GM10248 (cell line): ENCODE results near the gene RGS19.

Source experiments
- CTCF ChIA-PET: fragments of 300-600 bp; sonication (Branson Sonifier 250); formaldehyde crosslinking; extraction: SDS; loops from one replicate; lab custom pipeline; 2021; ENCODE audit warnings: antibody characterized with exemption; lab: Yijun Ruan, JAX
- POLR2A ChIA-PET: fragments of 350-650 bp; sonication (Branson Sonifier 250); formaldehyde crosslinking; extraction: SDS; loops from one replicate; lab custom pipeline; 2020; ENCODE audit warnings: antibody characterized with exemption; lab: Yijun Ruan, JAX
- DNase-seq: peaks from one replicate; pipeline ENCODE4 v3.0.0; 2012; ENCODE audit errors: extremely low spot score
- TF ChIP-seq, protein P1 (sequence below): IDR thresholded peaks from 2 replicates; pipeline ENCODE4 v1.5.1; 2012; ENCODE audit warnings: mild to moderate bottlenecking, low read depth; ENCODE audit errors: extremely low read depth, missing control alignments, control extremely low read depth

RGS19 gene

DNA sequence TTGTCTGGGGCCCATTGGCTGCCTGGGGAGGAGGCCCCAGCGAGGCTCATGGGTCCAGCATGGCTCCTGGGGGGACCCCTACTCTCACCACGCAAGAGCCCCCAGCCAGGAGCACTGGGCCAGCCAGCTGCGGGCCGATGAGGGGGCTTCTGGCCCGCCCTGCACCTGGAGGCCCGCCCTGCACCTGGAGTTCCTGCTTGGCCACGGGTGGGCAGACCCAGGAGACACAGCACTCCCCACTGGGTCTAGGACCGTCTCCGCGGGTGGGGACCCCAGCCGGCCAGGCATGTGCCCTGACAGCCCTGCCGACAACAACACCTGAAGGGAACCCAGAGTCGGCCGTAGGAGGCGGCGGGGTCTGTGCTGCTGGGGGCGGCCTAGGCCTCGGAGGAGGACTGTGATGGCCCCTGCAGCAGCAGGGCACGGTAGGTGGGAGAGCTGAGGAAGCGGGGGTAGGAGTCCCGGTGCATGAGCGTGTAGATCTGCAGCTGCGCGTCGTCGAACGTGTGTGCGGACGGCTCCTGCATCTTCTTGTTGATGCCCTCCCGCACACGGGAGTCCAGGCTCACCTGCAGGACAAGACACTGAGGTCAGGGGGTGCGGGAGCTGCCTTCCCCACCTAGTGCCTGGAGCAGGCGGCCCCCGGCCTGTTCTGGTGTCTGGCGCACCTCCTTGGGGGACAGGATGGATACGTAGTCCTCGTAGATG is 5.7 kb downstream of the RGS19 start:
- CTCF ChIA-PET, result interaction anchor here (1.5 kb wide), 1 partner anchor 16 kb away, joined by 3 read pairs; no protein-coding TSS in a partner anchor
- TF ChIP-seq, protein P1, sequence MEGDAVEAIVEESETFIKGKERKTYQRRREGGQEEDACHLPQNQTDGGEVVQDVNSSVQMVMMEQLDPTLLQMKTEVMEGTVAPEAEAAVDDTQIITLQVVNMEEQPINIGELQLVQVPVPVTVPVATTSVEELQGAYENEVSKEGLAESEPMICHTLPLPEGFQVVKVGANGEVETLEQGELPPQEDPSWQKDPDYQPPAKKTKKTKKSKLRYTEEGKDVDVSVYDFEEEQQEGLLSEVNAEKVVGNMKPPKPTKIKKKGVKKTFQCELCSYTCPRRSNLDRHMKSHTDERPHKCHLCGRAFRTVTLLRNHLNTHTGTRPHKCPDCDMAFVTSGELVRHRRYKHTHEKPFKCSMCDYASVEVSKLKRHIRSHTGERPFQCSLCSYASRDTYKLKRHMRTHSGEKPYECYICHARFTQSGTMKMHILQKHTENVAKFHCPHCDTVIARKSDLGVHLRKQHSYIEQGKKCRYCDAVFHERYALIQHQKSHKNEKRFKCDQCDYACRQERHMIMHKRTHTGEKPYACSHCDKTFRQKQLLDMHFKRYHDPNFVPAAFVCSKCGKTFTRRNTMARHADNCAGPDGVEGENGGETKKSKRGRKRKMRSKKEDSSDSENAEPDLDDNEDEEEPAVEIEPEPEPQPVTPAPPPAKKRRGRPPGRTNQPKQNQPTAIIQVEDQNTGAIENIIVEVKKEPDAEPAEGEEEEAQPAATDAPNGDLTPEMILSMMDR, result no peak
- POLR2A ChIA-PET, result no interaction called here
- DNase-seq, result no peak

DNA sequence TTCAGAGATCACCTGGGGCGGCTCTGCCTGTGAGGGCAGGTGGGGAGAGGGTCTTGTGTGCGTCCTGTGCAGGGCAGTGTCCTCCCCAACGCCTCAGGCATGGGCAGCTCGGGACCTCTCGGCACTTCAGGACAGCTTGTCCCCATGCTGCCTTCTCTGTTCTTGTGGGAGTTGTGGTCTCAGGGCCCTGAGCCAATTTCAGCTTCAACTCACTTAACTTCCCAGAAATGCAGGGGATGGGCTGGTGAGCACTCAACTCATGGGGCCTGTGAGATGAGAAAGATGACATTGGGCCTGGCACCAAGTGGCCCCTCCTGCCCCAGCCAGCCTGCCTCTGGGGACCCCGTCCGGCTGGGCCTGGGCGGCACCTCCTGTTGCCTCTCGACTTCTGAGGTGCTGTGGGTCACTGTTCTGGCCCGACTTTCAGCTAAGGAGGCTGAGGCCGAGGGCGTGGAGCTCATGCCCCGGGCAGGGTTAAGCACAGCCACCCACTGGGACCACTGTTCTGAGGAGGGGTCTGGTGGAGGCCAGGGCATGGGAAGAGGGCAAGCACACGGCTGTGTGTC is 6.7 kb downstream of the RGS19 start:
- ChIA-PET POLR2A (no interaction called here), CTCF (no interaction called here)
- no peak for DNase-seq
- TF ChIP-seq, protein P1, result no peak

DNA sequence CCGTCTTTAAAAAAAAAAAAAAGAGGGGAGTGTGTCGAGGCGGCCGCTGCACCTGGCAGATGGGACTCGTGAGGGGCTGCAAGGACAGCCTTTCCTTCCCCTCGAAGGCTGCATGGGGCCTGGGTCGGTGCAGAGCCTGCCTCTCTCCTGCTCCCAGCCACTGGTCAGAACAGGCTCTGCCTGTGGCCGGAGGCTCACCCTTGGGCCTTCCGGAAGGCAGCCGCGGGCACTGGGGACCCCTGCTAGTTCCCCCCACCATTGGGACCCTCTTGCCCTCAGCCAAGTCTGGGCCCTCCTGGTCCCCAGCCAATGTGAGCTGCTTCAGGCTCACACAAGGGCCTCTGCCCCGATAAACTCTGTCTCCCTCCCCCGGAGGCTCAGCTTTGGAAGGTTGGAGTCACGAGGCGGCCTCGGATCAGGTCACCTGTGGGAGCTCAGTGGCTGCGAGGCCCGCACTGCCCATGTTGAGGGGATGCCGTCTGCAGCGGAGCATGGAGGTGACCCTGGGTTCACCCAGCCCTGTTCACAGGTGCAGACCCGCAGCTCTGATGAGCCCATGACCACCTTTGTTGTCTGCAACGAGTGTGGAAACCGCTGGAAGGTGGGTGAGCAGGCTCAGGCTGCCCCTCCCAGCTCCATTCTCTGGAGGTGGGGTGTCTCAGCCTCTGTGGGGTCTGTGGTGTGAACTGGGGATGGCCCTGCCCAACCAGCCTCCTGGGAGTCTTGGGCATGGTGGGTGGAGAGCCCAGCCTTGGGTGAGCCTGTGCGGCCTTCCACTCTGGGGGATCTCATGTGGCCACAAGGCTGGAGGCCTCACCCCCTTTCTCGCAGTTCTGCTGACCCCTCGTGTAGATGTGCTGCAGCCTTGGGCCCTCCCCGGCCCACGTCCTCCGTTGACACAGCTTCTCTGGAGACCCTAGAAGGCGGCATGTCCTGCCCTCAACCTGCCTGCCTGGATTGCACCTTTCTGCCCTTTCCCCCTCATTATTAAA is 7.7 kb downstream of the RGS19 start:
- CTCF ChIA-PET, result interaction anchor here (0.7 to 1.5 kb wide), 2 partner anchors 33 to 98 kb away, joined by 3 to 4 read pairs; no protein-coding TSS in a partner anchor
- DNase-seq, result no peak
- POLR2A ChIA-PET, result no interaction called here
- TF ChIP-seq, protein P1, result no peak

DNA sequence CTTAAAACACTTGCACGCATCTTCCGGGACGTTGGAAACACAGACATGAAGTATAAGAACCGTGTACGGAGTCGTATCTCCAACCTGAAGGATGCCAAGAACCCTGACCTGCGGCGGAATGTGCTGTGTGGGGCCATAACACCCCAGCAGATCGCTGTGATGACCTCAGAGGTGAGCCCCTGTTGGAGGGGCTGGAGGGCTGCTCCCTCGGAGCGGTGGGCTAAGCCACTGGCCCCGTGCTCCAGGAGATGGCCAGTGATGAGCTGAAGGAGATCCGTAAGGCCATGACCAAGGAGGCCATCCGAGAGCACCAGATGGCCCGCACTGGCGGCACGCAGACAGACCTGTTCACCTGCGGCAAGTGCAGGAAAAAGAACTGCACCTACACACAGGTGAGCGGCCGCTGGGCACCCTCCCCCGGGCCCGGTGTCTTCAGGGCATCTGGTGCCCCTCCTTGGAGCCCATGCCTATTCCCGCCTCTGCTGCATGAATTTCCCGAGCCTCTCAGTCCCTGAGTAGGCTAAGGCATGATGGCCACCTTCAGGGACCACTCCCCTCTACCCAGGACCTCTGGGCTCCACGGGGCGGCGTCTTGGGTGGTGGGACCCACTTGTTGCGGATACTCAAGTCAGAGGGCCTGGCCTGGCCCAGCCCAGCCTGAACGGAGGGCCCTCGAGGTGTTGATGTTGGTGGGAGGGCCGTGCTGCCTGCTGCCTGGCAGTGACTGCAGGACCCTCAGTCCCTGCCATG is 8.9 kb downstream of the RGS19 start:
- POLR2A ChIA-PET, result no interaction called here
- DNase-seq, result no peak
- TF ChIP-seq, protein P1, result no peak
- CTCF ChIA-PET, result interaction anchor here (0.9 to 2.2 kb wide), 10 partner anchors 8 to 532 kb away, joined by 3 to 17 read pairs (median 4); partner anchors contain the start of genes OPRL1 and RGS19

DNA sequence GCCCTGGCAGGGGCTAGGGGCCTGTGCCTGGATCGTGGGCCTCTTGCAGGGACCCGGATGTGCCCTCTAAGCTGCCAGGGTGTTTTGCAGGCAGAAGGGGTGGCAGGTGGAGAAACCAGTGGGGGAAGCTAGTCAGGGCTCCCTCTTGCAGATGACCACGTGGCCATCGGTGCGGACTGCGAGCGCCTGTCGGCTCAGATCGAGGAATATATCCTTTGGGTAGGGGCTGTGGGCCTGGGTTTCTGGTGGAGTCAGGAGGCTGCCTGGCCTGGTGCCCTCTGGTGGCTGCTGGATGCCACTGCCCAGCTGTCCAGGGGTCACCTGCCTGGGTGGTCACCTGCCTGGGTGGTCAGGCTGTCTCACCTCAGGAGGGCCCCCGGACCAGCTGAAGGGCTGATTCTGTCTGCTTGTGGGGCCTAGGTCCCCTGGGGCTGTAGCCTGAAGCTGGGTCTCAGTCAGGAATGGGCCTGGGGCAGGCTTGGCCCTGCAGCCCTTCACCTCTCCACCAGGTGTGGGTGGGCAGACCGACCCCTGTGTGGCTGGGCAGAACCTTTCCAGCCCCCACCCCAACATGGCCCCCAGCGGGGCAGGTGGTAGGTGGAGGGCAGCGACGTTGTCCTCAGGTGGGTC is 9.6 kb downstream of the RGS19 start:
- TF ChIP-seq, protein P1, result peak; percentile 71
- POLR2A ChIA-PET, result no interaction called here
- DNase-seq, result peak; percentile 59
- CTCF ChIA-PET, result interaction anchor here (0.9 to 2.2 kb wide), 11 partner anchors 9 to 531 kb away, joined by 3 to 17 read pairs (median 3); partner anchors contain the start of genes OPRL1 and RGS19
